Fibroblast of lung (primary cell): ENCODE data around the gene TMEM38B. TPM values are rescaled to one million over a fixed set of nuclear protein-coding genes. Genes with fewer than 3 reads are reported as not detected.
"Not testable (repeated sequence)": the region's sequence is repeated elsewhere in the genome, so short reads cannot be mapped to it uniquely, and the experiment has no call there.

Source experiments
- DNase-seq, 2 donors: peaks; one replicate each; pipeline versions ENCODE4 v3.0.0 to v3.0.0-alpha.2; 2010; ENCODE audit warnings: low read depth in 2 of 2
- H2AFZ ChIP-seq: 2 replicates; pipeline ENCODE4 v1.5.1; 2012; ENCODE audit warnings: low read length, control low read depth, inconsistent platforms
- H3K27ac ChIP-seq: 2 replicates; pipeline ENCODE4 v1.5.1; 2011; ENCODE audit warnings: low read length, control low read depth; ENCODE audit not compliant: insufficient read depth
- H3K27me3 ChIP-seq: 2 replicates; pipeline ENCODE4 v1.5.1; 2011; ENCODE audit warnings: mild to moderate bottlenecking, low read length; ENCODE audit not compliant: control insufficient read depth, insufficient read depth
- H3K36me3 ChIP-seq: 2 replicates; pipeline ENCODE4 v1.5.1; 2011; ENCODE audit warnings: low read length; ENCODE audit not compliant: control insufficient read depth, insufficient read depth
- H3K4me1 ChIP-seq: 2 replicates; pipeline ENCODE4 v1.5.1; 2011; ENCODE audit warnings: low read length; ENCODE audit not compliant: control insufficient read depth, insufficient read depth; ENCODE audit errors: extremely low read depth
- H3K4me2 ChIP-seq: 2 replicates; pipeline ENCODE4 v1.5.1; 2011; ENCODE audit warnings: low read length, control low read depth; ENCODE audit not compliant: insufficient read depth; ENCODE audit errors: extremely low read depth
- H3K4me3 ChIP-seq, 4 experiments: fragments of 200-600 bp in 1 of 4; sonication (generic) in 1 of 4; replicated peaks in 1 of 4; 2 replicates each; pipeline ENCODE4 v1.5.1; 2011 to 2016; ENCODE audit warnings: low read length in 4 of 4, low read depth in 3 of 4, mild to moderate bottlenecking in 3 of 4, control low read depth in 2 of 4, inconsistent platforms in 1 of 4, mixed read lengths in 1 of 4; ENCODE audit not compliant: insufficient read depth in 1 of 4; ENCODE audit errors: control extremely low read depth in 1 of 4
- H3K79me2 ChIP-seq: 2 replicates; pipeline ENCODE4 v1.5.1; 2012; ENCODE audit warnings: mild to moderate bottlenecking, low read length, inconsistent platforms; ENCODE audit not compliant: control insufficient read depth, insufficient read depth
- H3K9ac ChIP-seq: 2 replicates; pipeline ENCODE4 v1.5.1; 2011; ENCODE audit warnings: mild to moderate bottlenecking, low read length, control low read depth; ENCODE audit not compliant: insufficient read depth
- H3K9me3 ChIP-seq: 2 replicates; pipeline ENCODE4 v1.5.1; 2012; ENCODE audit warnings: low read depth, low read length; ENCODE audit not compliant: control insufficient read depth, insufficient read depth
- H4K20me1 ChIP-seq: 2 replicates; pipeline ENCODE4 v1.5.1; 2011; ENCODE audit warnings: low read length; ENCODE audit not compliant: control insufficient read depth, insufficient read depth; ENCODE audit errors: extremely low read depth
- EZH2 ChIP-seq: IDR thresholded peaks from 2 replicates; pipeline ENCODE4 v1.5.1; 2012; ENCODE audit warnings: low read length, control low read depth, mild to moderate bottlenecking; ENCODE audit errors: missing control alignments
- polyA plus RNA-seq, 2 donors: library from polyadenylated mRNA; depleted of rRNA in 1 of 2; stranded (reverse) in 1 of 2; unstranded in 1 of 2; fragments of >200 nt; gene quantifications; 2 replicates each; pipeline ENCODE4 v1.2.1, GENCODE V29; 2011 to 2012; ENCODE audit warnings: missing spikeins in 1 of 2
- total RNA-seq: library from RNA; depleted of rRNA; stranded (reverse); fragments of >200 nt; gene quantifications from 2 replicates; pipeline ENCODE4 v1.2.1, GENCODE V29; 2014
- TF ChIP-seq, protein P1 (sequence below), 2 donors: IDR thresholded peaks in 1 of 2; conservative IDR thresholded peaks in 1 of 2; 1 replicate in 1 of 2; 2 replicates in 1 of 2; pipeline ENCODE4 v1.5.1; 2011 to 2012; ENCODE audit warnings: low read length in 2 of 2, control low read depth in 1 of 2, inconsistent platforms in 1 of 2, low read depth in 1 of 2, mild to moderate bottlenecking in 1 of 2

Gene TMEM38B
- total and polyA plus RNA-seq, 2 donors (not counting 1 experiment from before 2014, with no cell fraction given), result 6.9 to 21.3 TPM

DNA sequence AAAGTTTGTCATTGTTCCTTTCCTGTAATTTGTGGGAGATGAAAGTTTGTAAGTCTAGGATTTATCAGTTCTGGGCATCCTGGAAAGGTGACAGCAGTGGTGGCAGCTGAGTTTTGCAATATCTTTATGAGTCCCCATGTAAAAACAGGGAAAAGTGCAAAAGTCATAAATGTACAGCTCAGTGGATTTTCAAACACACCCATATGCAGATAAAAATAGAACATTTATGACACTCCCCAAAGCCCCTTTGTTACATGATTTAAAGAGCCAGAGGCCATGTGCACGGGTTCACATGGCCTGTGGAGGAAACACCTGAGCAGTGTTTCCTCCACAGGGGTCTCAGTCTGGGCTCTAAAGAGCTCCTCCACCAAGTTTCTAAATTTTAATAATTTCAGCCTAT lies 6.3 kb downstream of the TMEM38B start:
- Histone ChIP-seq H3K36me3 (no peaks in the 10 kb centered on the region), H3K4me1 (no peaks in the 10 kb centered on the region), H3K9ac (no peak overlapping the region), H3K79me2 (no peaks in the 10 kb centered on the region), H3K4me2 (no peak overlapping the region), H4K20me1 (no peaks in the 10 kb centered on the region), H3K27ac (no peak overlapping the region), H3K9me3 (no peaks in the 10 kb centered on the region), H2AFZ (no peak overlapping the region), H3K27me3 (no peaks in the 10 kb centered on the region), H3K4me3 (no peak overlapping the region)
- no peak for DNase-seq
- TF ChIP-seq EZH2, result no peak
- TF ChIP-seq, protein P1, sequence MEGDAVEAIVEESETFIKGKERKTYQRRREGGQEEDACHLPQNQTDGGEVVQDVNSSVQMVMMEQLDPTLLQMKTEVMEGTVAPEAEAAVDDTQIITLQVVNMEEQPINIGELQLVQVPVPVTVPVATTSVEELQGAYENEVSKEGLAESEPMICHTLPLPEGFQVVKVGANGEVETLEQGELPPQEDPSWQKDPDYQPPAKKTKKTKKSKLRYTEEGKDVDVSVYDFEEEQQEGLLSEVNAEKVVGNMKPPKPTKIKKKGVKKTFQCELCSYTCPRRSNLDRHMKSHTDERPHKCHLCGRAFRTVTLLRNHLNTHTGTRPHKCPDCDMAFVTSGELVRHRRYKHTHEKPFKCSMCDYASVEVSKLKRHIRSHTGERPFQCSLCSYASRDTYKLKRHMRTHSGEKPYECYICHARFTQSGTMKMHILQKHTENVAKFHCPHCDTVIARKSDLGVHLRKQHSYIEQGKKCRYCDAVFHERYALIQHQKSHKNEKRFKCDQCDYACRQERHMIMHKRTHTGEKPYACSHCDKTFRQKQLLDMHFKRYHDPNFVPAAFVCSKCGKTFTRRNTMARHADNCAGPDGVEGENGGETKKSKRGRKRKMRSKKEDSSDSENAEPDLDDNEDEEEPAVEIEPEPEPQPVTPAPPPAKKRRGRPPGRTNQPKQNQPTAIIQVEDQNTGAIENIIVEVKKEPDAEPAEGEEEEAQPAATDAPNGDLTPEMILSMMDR (conservative IDR thresholded peaks at IDR 0.05 in 1 of 2, IDR thresholded peaks at IDR 0.05 in 1 of 2; ENCODE audit: low read depth in 1 of 2, low read length in 2 of 2), result no peak

- H4K20me1 ChIP-seq, result no peaks in the 10 kb centered on the region
- no peaks in the 10 kb centered on the region for H3K4me1 ChIP-seq
- H3K4me3 ChIP-seq, result no peak overlapping the region
- H2AFZ ChIP-seq, result no peak overlapping the region
- no peaks in the 10 kb centered on the region for H3K27me3 ChIP-seq
- H3K36me3 ChIP-seq, result no peaks in the 10 kb centered on the region
- H3K4me2 ChIP-seq, result no peak overlapping the region
- no peak overlapping the region for H3K9ac ChIP-seq
- H3K79me2 ChIP-seq, result no peaks in the 10 kb centered on the region
- no peaks in the 10 kb centered on the region for H3K9me3 ChIP-seq
- TF ChIP-seq, protein P1 (conservative IDR thresholded peaks at IDR 0.05 in 1 of 2, IDR thresholded peaks at IDR 0.05 in 1 of 2; ENCODE audit: low read depth in 1 of 2, low read length in 2 of 2), result no peak
- no peak for TF ChIP-seq EZH2
- H3K27ac ChIP-seq, result no peak overlapping the region
- DNase-seq, result no peak
Observed at GRCh38 chr9:105701145-105701544, 6.8 kb downstream of the TMEM38B start.

- Histone ChIP-seq H3K27me3 (no peaks in the 10 kb centered on the region), H3K79me2 (no peaks in the 10 kb centered on the region), H4K20me1 (no peaks in the 10 kb centered on the region), H2AFZ (no peak overlapping the region), H3K4me1 (no peaks in the 10 kb centered on the region), H3K9me3 (no peaks in the 10 kb centered on the region), H3K36me3 (no peaks in the 10 kb centered on the region), H3K27ac (no peak overlapping the region), H3K4me3 (no peak overlapping the region), H3K4me2 (no peak overlapping the region), H3K9ac (no peak overlapping the region)
- no peak for DNase-seq
- TF ChIP-seq, protein P1 (conservative IDR thresholded peaks at IDR 0.05 in 1 of 2, IDR thresholded peaks at IDR 0.05 in 1 of 2; ENCODE audit: low read depth in 1 of 2, low read length in 2 of 2), result no peak
- no peak for TF ChIP-seq EZH2
Observed at GRCh38 chr9:105702207-105702606, 7.9 kb downstream of the TMEM38B start.

DNA sequence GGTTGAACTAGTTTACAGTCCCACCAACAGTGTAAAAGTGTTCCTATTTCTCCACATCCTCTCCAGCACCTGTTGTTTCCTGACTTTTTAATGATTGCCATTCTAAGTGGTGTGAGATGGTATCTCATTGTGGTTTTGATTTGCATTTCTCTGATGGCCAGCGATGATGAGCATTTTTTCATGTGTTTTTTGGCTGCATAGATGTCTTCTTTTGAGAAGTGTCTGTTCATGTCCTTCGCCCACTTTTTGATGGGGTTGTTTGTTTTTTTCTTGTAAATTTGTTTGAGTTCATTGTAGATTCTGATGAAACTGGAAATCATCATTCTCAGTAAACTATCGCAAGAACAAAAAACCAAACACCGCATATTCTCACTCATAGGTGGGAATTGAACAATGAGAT lies 9.3 kb downstream of the TMEM38B start:
- H3K4me2 ChIP-seq, H3K4me3 ChIP-seq, H4K20me1 ChIP-seq, H3K27ac ChIP-seq, H2AFZ ChIP-seq, H3K79me2 ChIP-seq, H3K9me3 ChIP-seq, DNase-seq, H3K4me1 ChIP-seq, H3K27me3 ChIP-seq, H3K36me3 ChIP-seq, H3K9ac ChIP-seq: not testable (repeated sequence)
